Endodermal cell (in vitro differentiated cells): Measurements from ENCODE around the gene EEF1A2. TPM values are rescaled to one million over a fixed set of nuclear protein-coding genes. Genes with fewer than 3 reads are reported as not detected.

Source experiments
- DNase-seq: peaks from one replicate; pipeline ENCODE4 v3.0.0-alpha.2; 2017
- H3K27ac ChIP-seq: 2 replicates; pipeline ENCODE4 v1.5.1; 2013; ENCODE audit warnings: mild to moderate bottlenecking, low read depth, low read length, moderate library complexity
- H3K27me3 ChIP-seq: 2 replicates; pipeline ENCODE4 v1.6.1; 2013; ENCODE audit warnings: mild to moderate bottlenecking, low read length, moderate library complexity; ENCODE audit not compliant: insufficient read depth, control insufficient read depth, poor library complexity, severe bottlenecking
- H3K36me3 ChIP-seq: 2 replicates; pipeline ENCODE4 v1.7.0; 2013; ENCODE audit warnings: mild to moderate bottlenecking, low read length, moderate library complexity; ENCODE audit not compliant: control insufficient read depth, insufficient read depth
- H3K4me1 ChIP-seq: one replicate; pipeline ENCODE4 v1.7.0; 2013; ENCODE audit warnings: low read length; ENCODE audit not compliant: control insufficient read depth, insufficient read depth
- H3K4me3 ChIP-seq: 2 replicates; pipeline ENCODE4 v1.5.1; 2013; ENCODE audit warnings: mild to moderate bottlenecking, low read length, moderate library complexity
- H3K9ac ChIP-seq: 2 replicates; pipeline ENCODE4 v1.6.1; 2013; ENCODE audit warnings: mild to moderate bottlenecking, low read length, moderate library complexity; ENCODE audit not compliant: poor library complexity, severe bottlenecking; ENCODE audit errors: extremely low read depth
- H3K9me3 ChIP-seq: 2 replicates; pipeline ENCODE4 v1.6.1; 2013; ENCODE audit warnings: mild to moderate bottlenecking, low read length, moderate library complexity; ENCODE audit not compliant: control insufficient read depth
- H3K27ac Mint-ChIP-seq: 2 replicates; pipeline ENCODE4 v1.8.0; 2020; ENCODE audit warnings: mixed read lengths
- H3K27me3 Mint-ChIP-seq: 2 replicates; pipeline ENCODE4 v1.8.0; 2021; ENCODE audit warnings: mild to moderate bottlenecking, mixed read lengths; ENCODE audit not compliant: insufficient read depth
- H3K36me3 Mint-ChIP-seq: 2 replicates; pipeline ENCODE4 v1.8.0; 2020; ENCODE audit warnings: low read depth, mixed read lengths
- H3K4me1 Mint-ChIP-seq: 2 replicates; pipeline ENCODE4 v1.8.0; 2020; ENCODE audit warnings: mixed read lengths
- H3K4me3 Mint-ChIP-seq: 2 replicates; pipeline ENCODE4 v1.8.0; 2020; ENCODE audit warnings: mild to moderate bottlenecking, moderate library complexity, mixed read lengths
- H3K9me3 Mint-ChIP-seq: 2 replicates; pipeline ENCODE4 v1.8.0; 2020; ENCODE audit warnings: mild to moderate bottlenecking, mixed read lengths
- WGBS, 2 experiments: methylation state at CpG; one replicate each; pipeline versions ENCODE4 v1.1.5 to v1.1.7; 2013; ENCODE audit warnings: missing lambda C conversion rate in 2 of 2, mixed read lengths in 1 of 2; ENCODE audit not compliant: insufficient coverage in 1 of 2, insufficient read length in 1 of 2; 5-methylcytosine and 5-hydroxymethylcytosine counted together
- total RNA-seq, 2 donors: library from RNA; stranded (reverse); fragmentation: NEBNext Ultra II Directional in 1 of 2; extraction: Animal tissue kit (Norgen Biotek cat#: 25700) in 1 of 2; gene quantifications; 2 replicates in 1 of 2; 3 replicates in 1 of 2; pipeline ENCODE4 v1.2.1, GENCODE V29; 2021
- TF ChIP-seq, protein P1 (sequence below): fragments of 200-600 bp; sonication (generic); conservative IDR thresholded peaks from 2 replicates; pipeline ENCODE4 v1.5.0; 2021; ENCODE audit warnings: antibody characterized with exemption, mild to moderate bottlenecking

EEF1A2 gene
- total RNA-seq, 2 donors from 2014 or later: 12.1 to 22.6 TPM

GRCh38 chr20:63441136-63442099, 57.5 kb downstream of the EEF1A2 start:
- Histone ChIP-seq H3K9ac (no peak overlapping the region), H3K27me3 (no peaks in the 10 kb centered on the region), H3K4me1 (no peaks in the 10 kb centered on the region), H3K9me3 (no peaks in the 10 kb centered on the region), H3K4me3 (no peak overlapping the region), H3K27ac (no peak overlapping the region), H3K36me3 (no peaks in the 10 kb centered on the region)
- no peak for DNase-seq
- H3K4me1 Mint-ChIP-seq: no peaks in the 10 kb centered on the region
- H3K9me3 Mint-ChIP-seq: no peaks in the 10 kb centered on the region
- 77 to 86% methylated on average over 9 to 22 of the region's 22 CpGs for WGBS, 2 experiments
- H3K27ac Mint-ChIP-seq: no peak overlapping the region
- H3K27me3 Mint-ChIP-seq: no peaks in the 10 kb centered on the region
- TF ChIP-seq, protein P1, sequence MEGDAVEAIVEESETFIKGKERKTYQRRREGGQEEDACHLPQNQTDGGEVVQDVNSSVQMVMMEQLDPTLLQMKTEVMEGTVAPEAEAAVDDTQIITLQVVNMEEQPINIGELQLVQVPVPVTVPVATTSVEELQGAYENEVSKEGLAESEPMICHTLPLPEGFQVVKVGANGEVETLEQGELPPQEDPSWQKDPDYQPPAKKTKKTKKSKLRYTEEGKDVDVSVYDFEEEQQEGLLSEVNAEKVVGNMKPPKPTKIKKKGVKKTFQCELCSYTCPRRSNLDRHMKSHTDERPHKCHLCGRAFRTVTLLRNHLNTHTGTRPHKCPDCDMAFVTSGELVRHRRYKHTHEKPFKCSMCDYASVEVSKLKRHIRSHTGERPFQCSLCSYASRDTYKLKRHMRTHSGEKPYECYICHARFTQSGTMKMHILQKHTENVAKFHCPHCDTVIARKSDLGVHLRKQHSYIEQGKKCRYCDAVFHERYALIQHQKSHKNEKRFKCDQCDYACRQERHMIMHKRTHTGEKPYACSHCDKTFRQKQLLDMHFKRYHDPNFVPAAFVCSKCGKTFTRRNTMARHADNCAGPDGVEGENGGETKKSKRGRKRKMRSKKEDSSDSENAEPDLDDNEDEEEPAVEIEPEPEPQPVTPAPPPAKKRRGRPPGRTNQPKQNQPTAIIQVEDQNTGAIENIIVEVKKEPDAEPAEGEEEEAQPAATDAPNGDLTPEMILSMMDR: no peak
- no peak overlapping the region for H3K4me3 Mint-ChIP-seq
- H3K36me3 Mint-ChIP-seq: no peaks in the 10 kb centered on the region

GRCh38 chr20:63440366-63440955, 58.4 kb downstream of the EEF1A2 start:
- WGBS, 2 experiments: 94 to 95% methylated on average over 21 to 26 of the region's 26 CpGs
- no peaks in the 10 kb centered on the region for H3K27me3 Mint-ChIP-seq

GRCh38 chr20:63439866-63440265, 59.0 kb downstream of the EEF1A2 start:
- no peaks in the 10 kb centered on the region for H3K27me3 ChIP-seq
- H3K9me3 ChIP-seq: no peaks in the 10 kb centered on the region
- no peak for DNase-seq
- Mint-ChIP-seq H3K36me3 (peaks cover 3% of the 10 kb centered on the region), H3K27ac (no peak overlapping the region), H3K4me1 (no peaks in the 10 kb centered on the region), H3K9me3 (no peaks in the 10 kb centered on the region), H3K4me3 (no peak overlapping the region), H3K27me3 (no peaks in the 10 kb centered on the region)
- WGBS, 2 experiments: 94% methylated on average over 9 to 14 of the region's 15 CpGs
- H3K9ac ChIP-seq: no peak overlapping the region
- H3K4me1 ChIP-seq: no peaks in the 10 kb centered on the region
- TF ChIP-seq, protein P1: no peak
- no peak overlapping the region for H3K27ac ChIP-seq
- no peaks in the 10 kb centered on the region for H3K36me3 ChIP-seq
- no peak overlapping the region for H3K4me3 ChIP-seq

More at GRCh38 chr20:63440366-63440955, 58.4 kb downstream of the EEF1A2 start:
- Histone ChIP-seq H3K27ac (no peak overlapping the region), H3K9ac (no peak overlapping the region), H3K4me3 (no peak overlapping the region), H3K4me1 (no peaks in the 10 kb centered on the region), H3K9me3 (no peaks in the 10 kb centered on the region), H3K36me3 (no peaks in the 10 kb centered on the region), H3K27me3 (no peaks in the 10 kb centered on the region)
- Mint-ChIP-seq H3K4me1 (no peaks in the 10 kb centered on the region), H3K9me3 (no peaks in the 10 kb centered on the region), H3K36me3 (peaks cover 3% of the 10 kb centered on the region), H3K27ac (no peak overlapping the region), H3K4me3 (no peak overlapping the region)
- TF ChIP-seq, protein P1: no peak
- no peak for DNase-seq
